A375 (cell line): Measurements from ENCODE around the gene GOLGA8R. TPM values are rescaled to one million over a fixed set of nuclear protein-coding genes. Genes with fewer than 3 reads are reported as not detected.

Source experiments
- small RNA-seq: library from RNA; depleted of rRNA; stranded (forward); fragments of <200 nt; gene quantifications from one replicate; pipeline ENCODE3, GENCODE V24; 2014
- total RNA-seq: library from RNA; depleted of rRNA; stranded (reverse); fragments of >200 nt; shearing (Covaris generic); gene quantifications from 2 replicates; pipeline ENCODE4 v1.2.3, GENCODE V29; 2014; rRNA removed

GOLGA8R gene
- 0.19 TPM in 1 of 2 replicates, not detected in the other for total RNA-seq

GRCh38 chr15:30414160-30414559 lies at the start of gene GOLGA8R:
TSS of gene GOLGA8R (minus strand) at chr15:30414260. CDS start at chr15:30414162, 98 bp downstream.

GRCh38 chr15:30392766-30393663 lies 21.0 kb downstream of the GOLGA8R start, which contains the start of gene CHRFAM7A:
TSS of gene CHRFAM7A (minus strand) at chr15:30393540. CDS start at chr15:30383351, 10,189 bp downstream.

Small RNA genes lying within 50 kb of the gene (small RNA-seq; reads per million reads assigned to genes)
- gene AC019322.2 (not detected), gene RF00019 (not detected), gene RF00096 (0.29 reads per million), gene RN7SL196P (not detected)

Other genes starting within 250 kb of the GOLGA8R start
- gene CHRFAM7A, start 20.7 kb downstream of the GOLGA8R start, total RNA-seq: 2.3 and 6.8 TPM in 2 replicates
- not detected in 2 replicates for gene GOLGA8Q, start 137.8 kb upstream of the GOLGA8R start, total RNA-seq
- gene GOLGA8H, start 189.8 kb upstream of the GOLGA8R start, total RNA-seq: 0.15 and 0.32 TPM in 2 replicates